GM10248 (cell line): ENCODE measurements around the gene CRYGB.
"Not testable (repeated sequence)": the region's sequence is repeated elsewhere in the genome, so short reads cannot be mapped to it uniquely, and the experiment has no call there.

ENCODE experiments used
- CTCF ChIA-PET: fragments of 300-600 bp; sonication (Branson Sonifier 250); formaldehyde crosslinking; extraction: SDS; loops from one replicate; lab custom pipeline; 2021; ENCODE audit warnings: antibody characterized with exemption; lab: Yijun Ruan, JAX
- POLR2A ChIA-PET: fragments of 350-650 bp; sonication (Branson Sonifier 250); formaldehyde crosslinking; extraction: SDS; loops from one replicate; lab custom pipeline; 2020; ENCODE audit warnings: antibody characterized with exemption; lab: Yijun Ruan, JAX
- DNase-seq: peaks from one replicate; pipeline ENCODE4 v3.0.0; 2012; ENCODE audit errors: extremely low spot score
- TF ChIP-seq, protein P1 (sequence below): IDR thresholded peaks from 2 replicates; pipeline ENCODE4 v1.5.1; 2012; ENCODE audit warnings: mild to moderate bottlenecking, low read depth; ENCODE audit errors: extremely low read depth, missing control alignments, control extremely low read depth

CRYGB gene

DNA sequence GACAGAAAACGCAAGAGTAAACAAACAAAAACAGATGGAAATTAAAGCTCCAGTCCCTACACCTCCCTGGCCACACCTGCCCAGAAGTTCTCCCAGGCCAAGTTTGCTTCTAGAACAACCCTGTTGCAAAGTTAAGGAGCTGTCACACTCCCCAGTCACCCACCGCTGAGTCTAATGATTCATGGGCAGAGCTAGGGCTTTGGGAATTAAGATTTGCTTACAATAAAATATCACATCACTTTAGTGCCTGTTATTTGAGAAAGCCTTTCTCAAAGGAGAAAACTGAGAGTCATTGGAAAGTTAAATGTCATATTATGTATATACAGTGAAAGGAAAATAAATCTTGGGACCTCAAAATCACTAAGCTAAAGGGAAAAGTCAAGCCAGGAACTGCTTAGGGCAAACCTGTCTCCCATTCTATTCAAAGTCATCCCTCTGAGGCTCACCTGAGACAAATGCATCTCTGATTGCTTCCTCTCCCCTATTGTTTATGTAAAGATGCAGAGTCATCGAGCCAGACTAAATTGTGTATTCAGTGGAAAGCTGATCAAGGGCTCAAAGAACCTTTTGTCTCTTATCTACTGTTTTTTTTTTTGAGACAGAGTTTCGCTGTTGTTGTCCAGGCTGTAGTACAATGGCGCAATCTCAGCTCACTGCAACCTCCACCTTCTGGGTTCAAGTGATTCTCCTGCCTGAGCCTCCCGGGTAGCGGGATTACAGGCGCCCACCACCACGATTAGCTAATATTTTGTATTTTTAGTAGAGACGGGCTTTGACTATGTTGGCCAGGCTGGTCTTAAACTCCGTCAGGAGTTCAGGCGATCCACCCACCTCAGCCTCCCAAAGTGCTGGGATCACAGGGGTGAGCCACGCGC, 2.8 kb downstream of the CRYGB start:
- TF ChIP-seq, protein P1, sequence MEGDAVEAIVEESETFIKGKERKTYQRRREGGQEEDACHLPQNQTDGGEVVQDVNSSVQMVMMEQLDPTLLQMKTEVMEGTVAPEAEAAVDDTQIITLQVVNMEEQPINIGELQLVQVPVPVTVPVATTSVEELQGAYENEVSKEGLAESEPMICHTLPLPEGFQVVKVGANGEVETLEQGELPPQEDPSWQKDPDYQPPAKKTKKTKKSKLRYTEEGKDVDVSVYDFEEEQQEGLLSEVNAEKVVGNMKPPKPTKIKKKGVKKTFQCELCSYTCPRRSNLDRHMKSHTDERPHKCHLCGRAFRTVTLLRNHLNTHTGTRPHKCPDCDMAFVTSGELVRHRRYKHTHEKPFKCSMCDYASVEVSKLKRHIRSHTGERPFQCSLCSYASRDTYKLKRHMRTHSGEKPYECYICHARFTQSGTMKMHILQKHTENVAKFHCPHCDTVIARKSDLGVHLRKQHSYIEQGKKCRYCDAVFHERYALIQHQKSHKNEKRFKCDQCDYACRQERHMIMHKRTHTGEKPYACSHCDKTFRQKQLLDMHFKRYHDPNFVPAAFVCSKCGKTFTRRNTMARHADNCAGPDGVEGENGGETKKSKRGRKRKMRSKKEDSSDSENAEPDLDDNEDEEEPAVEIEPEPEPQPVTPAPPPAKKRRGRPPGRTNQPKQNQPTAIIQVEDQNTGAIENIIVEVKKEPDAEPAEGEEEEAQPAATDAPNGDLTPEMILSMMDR: no peak
- CTCF ChIA-PET: interaction anchor here (0.6 to 1.6 kb wide), 4 partner anchors 11 to 91 kb away, joined by 3 to 4 read pairs (median 4); no protein-coding TSS in a partner anchor
- no peak for DNase-seq
- POLR2A ChIA-PET: no interaction called here

DNA sequence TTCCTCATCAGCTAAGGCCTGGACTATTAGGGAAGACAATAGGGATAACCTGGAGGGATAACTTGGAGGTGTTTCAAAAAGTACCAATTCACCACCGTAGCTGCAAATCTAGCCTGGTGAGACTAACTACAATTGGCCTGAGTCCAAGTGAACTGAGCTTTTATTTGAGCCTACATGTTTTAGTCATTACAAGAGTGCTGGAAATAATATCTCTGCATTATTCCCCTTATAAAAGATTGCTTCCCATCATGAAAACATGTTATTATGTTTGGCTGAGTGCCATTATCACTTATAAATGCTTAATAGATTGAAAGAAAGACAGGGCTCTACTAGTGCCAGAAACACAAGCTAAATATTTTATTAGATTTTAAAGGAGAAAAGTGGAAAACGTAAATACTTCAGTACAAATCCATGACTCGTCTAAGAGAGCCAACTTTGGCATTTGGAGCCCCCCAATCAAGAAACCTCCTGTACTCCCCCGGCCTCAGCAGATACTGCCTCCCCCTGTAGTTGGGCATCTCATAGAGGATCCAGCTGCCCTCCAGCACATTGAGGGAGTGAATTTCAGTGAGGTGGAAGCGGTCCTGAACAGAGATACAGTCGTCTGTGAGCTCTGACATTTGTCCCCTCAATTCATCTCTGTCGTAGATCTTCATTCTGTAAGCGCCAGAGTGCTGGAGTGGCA, 3.6 kb downstream of the CRYGB start:
- TF ChIP-seq, protein P1: no peak
- ChIA-PET CTCF (interaction anchor here (0.6 to 1.6 kb wide), 4 partner anchors 11 to 92 kb away, joined by 3 to 4 read pairs (median 4); no protein-coding TSS in a partner anchor), POLR2A (no interaction called here)
- DNase-seq: no peak

DNA sequence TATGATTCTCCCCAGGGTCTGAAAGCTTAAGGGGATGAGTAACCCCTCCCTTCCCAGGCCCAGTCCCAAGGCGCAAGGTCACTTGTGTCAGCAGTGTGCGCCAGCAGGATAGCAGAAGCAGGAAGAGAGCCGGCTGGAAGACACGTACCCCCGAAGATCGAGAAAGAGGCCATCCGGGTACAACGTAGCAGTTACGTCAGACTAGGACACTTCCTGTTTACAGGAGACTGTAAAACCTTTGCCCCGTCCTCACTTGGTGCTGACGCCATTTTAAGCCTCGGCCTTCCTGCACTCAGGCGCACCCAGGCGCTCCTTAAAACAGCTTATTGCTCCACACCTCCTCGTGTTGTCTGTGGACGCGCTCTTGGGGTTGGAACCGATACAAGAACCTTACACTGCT, 6.5 kb downstream of the CRYGB start:
- no peak for DNase-seq
- TF ChIP-seq, protein P1: no peak
- ChIA-PET POLR2A (no interaction called here), CTCF (interaction anchor here (1.1 kb wide), 1 partner anchor 33 kb away, joined by 3 read pairs; no protein-coding TSS in a partner anchor)

DNA sequence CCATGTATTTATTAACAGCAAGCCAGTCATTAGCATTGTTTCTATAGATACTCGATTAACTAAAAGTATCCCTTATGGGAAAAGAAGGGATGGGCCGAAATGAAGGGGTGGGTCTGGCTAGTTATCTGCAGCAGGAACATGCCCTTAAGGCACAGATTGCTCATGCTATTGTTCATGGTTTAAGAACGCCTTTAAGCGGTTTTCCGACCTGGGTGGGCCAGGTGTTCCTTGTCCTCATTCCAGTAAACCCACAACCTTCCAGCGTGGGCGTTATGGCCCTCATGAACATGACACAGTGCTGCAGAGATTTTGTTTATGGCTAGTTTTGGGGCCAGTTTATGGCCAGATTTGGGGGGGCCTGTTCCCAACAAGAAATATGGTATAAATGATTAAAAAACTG, 7.6 kb downstream of the CRYGB start:
- DNase-seq, POLR2A ChIA-PET: not testable (repeated sequence)
- CTCF ChIA-PET: interaction anchor here (0.9 kb wide), 1 partner anchor 37 kb away, joined by 3 read pairs; no protein-coding TSS in a partner anchor

DNA sequence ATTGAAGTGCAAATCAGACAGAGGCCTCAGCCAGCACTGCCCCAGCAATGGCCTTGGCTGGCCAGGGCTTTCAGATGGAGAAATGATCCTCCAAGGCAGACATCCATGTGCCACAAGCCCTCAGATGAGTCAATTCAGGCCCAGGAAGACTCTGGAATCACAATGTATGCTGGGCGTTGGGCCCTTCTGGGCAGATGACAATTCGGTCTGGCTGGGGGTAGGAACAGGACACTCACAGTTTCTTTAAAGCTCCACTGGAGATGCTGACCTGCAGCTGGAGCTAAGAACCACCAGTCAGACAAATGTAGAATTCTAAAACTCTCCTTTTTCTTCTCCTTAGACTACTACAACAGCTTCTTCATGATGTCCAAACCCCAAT, 9.3 kb downstream of the CRYGB start:
- DNase-seq: no peak
- ChIA-PET CTCF (interaction anchor here (1.2 to 1.3 kb wide), 2 partner anchors 11 to 12 kb away, joined by 3 read pairs; no protein-coding TSS in a partner anchor), POLR2A (no interaction called here)

DNA sequence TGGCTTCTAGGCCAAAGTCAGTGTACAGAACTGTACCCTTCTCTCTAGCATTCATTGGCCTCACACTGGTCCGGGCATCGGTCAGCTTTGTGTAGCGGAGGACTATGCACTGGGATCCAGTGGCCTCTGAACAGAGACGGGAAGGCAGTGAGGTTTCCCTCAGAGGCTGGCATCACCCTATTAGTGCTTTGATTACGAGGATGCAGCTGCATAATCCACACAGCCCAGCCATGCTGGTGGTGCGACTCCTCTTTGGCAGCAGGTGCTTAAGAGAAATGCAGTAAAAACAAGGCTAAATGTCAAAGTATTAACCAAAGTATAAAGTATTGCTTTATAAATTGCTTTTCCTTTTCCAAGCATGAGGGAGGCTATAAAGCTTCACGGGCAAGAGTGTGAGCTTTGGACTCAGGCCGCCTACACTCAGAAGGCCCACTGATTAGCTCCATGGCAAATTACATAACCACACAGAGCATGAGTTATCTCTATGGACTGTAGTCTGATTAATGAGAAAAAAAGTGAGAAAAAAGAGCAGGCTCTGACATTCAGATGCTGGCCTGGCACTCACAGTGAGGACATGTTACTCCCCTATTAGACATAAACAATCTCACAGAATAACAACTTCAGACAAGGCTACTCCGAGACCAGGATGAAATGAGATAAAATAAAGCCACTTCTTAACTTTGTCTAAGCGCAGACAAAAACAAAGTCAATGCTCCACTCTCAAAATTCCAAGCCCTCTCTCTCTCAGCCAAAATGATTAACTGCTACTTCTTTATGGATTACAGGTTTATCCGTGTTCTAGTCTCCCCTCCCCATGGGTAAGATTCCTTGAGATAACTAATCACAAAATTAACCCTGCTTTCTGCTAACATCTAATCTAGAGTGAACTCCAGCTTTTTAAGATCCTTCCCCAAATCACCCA, 9.9 kb downstream of the CRYGB start:
- POLR2A ChIA-PET: no interaction called here
- DNase-seq: no peak
- TF ChIP-seq, protein P1: no peak
- CTCF ChIA-PET: interaction anchor here (1.2 to 1.3 kb wide), 2 partner anchors 11 to 12 kb away, joined by 3 read pairs; no protein-coding TSS in a partner anchor

More for the DNA sequence above, 9.3 kb downstream of the CRYGB start:
- TF ChIP-seq, protein P1: no peak
